A549 (cell line): ENCODE measurements around the gene SLC40A1.

Source experiments
- CBX2 ChIP-seq: fragments of 200-600 bp; sonication (generic); IDR thresholded peaks from 2 replicates; pipeline ENCODE4 v1.6.1; 2016; ENCODE audit warnings: low read depth, mild to moderate bottlenecking, borderline replicate concordance
- CTCF ChIP-seq: fragments of >200 bp; sonication (Bioruptor Twin); formaldehyde crosslinking; IDR thresholded peaks from 3 replicates; pipeline ENCODE4 v1.5.1; 2016
- ELK1 ChIP-seq: fragments of 150-350 bp; IDR thresholded peaks from 2 replicates; pipeline ENCODE4 v1.6.1; 2014; ENCODE audit warnings: low read depth, mild to moderate bottlenecking, low read length
- JUN ChIP-seq, 2 experiments: fragments of >200 bp; sonication (Bioruptor Twin); formaldehyde crosslinking; IDR thresholded peaks; 2 replicates in 1 of 2; 3 replicates in 1 of 2; pipeline ENCODE4 v1.6.1; 2016 to 2017
- PHF8 ChIP-seq: fragments of 200-600 bp; sonication (generic); IDR thresholded peaks from 2 replicates; pipeline ENCODE4 v1.6.1; 2016; ENCODE audit warnings: low read depth, mild to moderate bottlenecking, antibody characterized with exemption, moderate library complexity, borderline replicate concordance
- POLR2A ChIP-seq: IDR thresholded peaks from 2 replicates; pipeline ENCODE4 v1.6.1; 2012; ENCODE audit warnings: mild to moderate bottlenecking, low read length
- POLR2AphosphoS2 ChIP-seq: conservative IDR thresholded peaks from 2 replicates; pipeline ENCODE4 v1.6.1; 2012; ENCODE audit warnings: low read length, improper control_type of control experiment, inconsistent platforms
- RAD21 ChIP-seq, 2 experiments: fragments of >200 bp in 1 of 2; sonication (Bioruptor Twin) in 1 of 2; formaldehyde crosslinking in 1 of 2; IDR thresholded peaks in 1 of 2; conservative IDR thresholded peaks in 1 of 2; 2 replicates in 1 of 2; 3 replicates in 1 of 2; pipeline ENCODE4 v1.6.1; 2012 to 2018; ENCODE audit warnings: inconsistent platforms in 1 of 2
- RARB ChIP-seq: fragments of 250-450 bp; sonication (Bioruptor Pico); IDR thresholded peaks from 2 replicates; pipeline ENCODE4 v1.8.0; 2021; ENCODE audit warnings: mild to moderate bottlenecking, moderate library complexity
- SMC3 ChIP-seq: fragments of >200 bp; sonication (Bioruptor Twin); formaldehyde crosslinking; IDR thresholded peaks from 3 replicates; pipeline ENCODE4 v1.6.1; 2018; ENCODE audit warnings: inconsistent platforms
- ZC3H11A ChIP-seq: fragments of 450-650 bp; IDR thresholded peaks from 2 replicates; pipeline ENCODE4 v1.6.1; 2014; ENCODE audit warnings: antibody characterized with exemption, mild to moderate bottlenecking

- TF ChIP-seq CTCF (no peak), RAD21 (conservative IDR thresholded peaks at IDR 0.05 in 1 of 2, IDR thresholded peaks at IDR 0.05 in 1 of 2) (no peak), POLR2AphosphoS2 (no peak), RARB (CRISPR knock-in tag) (no peak), ZC3H11A (no peak), POLR2A (no peak), SMC3 (no peak), ELK1 (no peak), PHF8 (no peak), JUN (IDR thresholded peaks at IDR 0.05) (no peak), CBX2 (no peak)
Observed at GRCh38 chr2:189594305-189594704, 13.7 kb upstream of the SLC40A1 start.
